K562 (cell line): ENCODE data around the gene ZFP64.

ENCODE experiments used
- ATF7 ChIP-seq: fragments of 450-650 bp; IDR thresholded peaks from 2 replicates; pipeline ENCODE4 v1.7.1; 2014; ENCODE audit warnings: mild to moderate bottlenecking, moderate library complexity
- CTCF ChIP-seq, 3 experiments: IDR thresholded peaks in 2 of 3; conservative IDR thresholded peaks in 1 of 3; 2 replicates each; pipeline ENCODE4 v1.5.1; 2011 to 2012; ENCODE audit warnings: low read length in 3 of 3, mild to moderate bottlenecking in 3 of 3, control low read depth in 2 of 3, improper control_type of control experiment in 1 of 3, inconsistent platforms in 1 of 3, low read depth in 1 of 3, mixed read lengths in 1 of 3, moderate library complexity in 1 of 3; ENCODE audit not compliant: insufficient read depth in 2 of 3
- EP300 ChIP-seq: IDR thresholded peaks from 2 replicates; pipeline ENCODE4 v1.6.1; 2012; ENCODE audit warnings: low read length, improper control_type of control experiment
- ETV6 ChIP-seq, 3 experiments: fragments of 150-350 bp in 1 of 3; sonication (generic) in 1 of 3; formaldehyde crosslinking in 1 of 3; IDR thresholded peaks; 2 replicates each; pipeline versions ENCODE4 v1.6.1 to v1.8.0; 2014 to 2022; ENCODE audit warnings: borderline replicate concordance in 2 of 3, low read depth in 2 of 3, antibody characterized with exemption in 1 of 3, low read length in 1 of 3, mild to moderate bottlenecking in 1 of 3, missing genetic modification reagents in 1 of 3
- FOXK1 ChIP-seq: sonication (generic); formaldehyde crosslinking; IDR thresholded peaks from 2 replicates; pipeline ENCODE4 v1.8.0; 2022; ENCODE audit warnings: missing genetic modification reagents, mild to moderate bottlenecking, borderline replicate concordance
- FOXM1 ChIP-seq, 2 experiments: fragments of 450-650 bp in 1 of 2; sonication (generic) in 1 of 2; formaldehyde crosslinking in 1 of 2; IDR thresholded peaks; 2 replicates each; pipeline versions ENCODE4 v1.6.1 to v1.9.0; 2017 to 2022; ENCODE audit warnings: low read depth in 2 of 2, mild to moderate bottlenecking in 2 of 2, missing genetic modification reagents in 1 of 2, moderate library complexity in 1 of 2
- MYBL2 ChIP-seq, 2 experiments: fragments of 450-650 bp in 1 of 2; sonication (generic) in 1 of 2; formaldehyde crosslinking in 1 of 2; IDR thresholded peaks; 2 replicates each; pipeline versions ENCODE4 v1.6.1 to v1.8.1; 2017 to 2022; ENCODE audit warnings: borderline replicate concordance in 1 of 2, inconsistent platforms in 1 of 2, low read depth in 1 of 2, mild to moderate bottlenecking in 1 of 2, missing genetic modification reagents in 1 of 2, moderate library complexity in 1 of 2
- PREB ChIP-seq: sonication (generic); formaldehyde crosslinking; IDR thresholded peaks from 2 replicates; pipeline ENCODE4 v1.8.1; 2023; ENCODE audit warnings: mild to moderate bottlenecking, missing genetic modification reagents
- SP1 ChIP-seq: sonication (generic); formaldehyde crosslinking; IDR thresholded peaks from 2 replicates; pipeline ENCODE4 v1.8.1; 2022; ENCODE audit warnings: mild to moderate bottlenecking, missing genetic modification reagents
- TCF7 ChIP-seq: sonication (generic); IDR thresholded peaks from 2 replicates; pipeline ENCODE4 v1.6.1; 2016; ENCODE audit warnings: antibody characterized with exemption, borderline replicate concordance
- USF2 ChIP-seq: sonication (generic); formaldehyde crosslinking; IDR thresholded peaks from 2 replicates; pipeline ENCODE4 v1.5.0; 2020; ENCODE audit warnings: missing genetic modification reagents
- ZFP36 ChIP-seq: fragments of 150-350 bp; IDR thresholded peaks from 2 replicates; pipeline ENCODE4 v1.6.1; 2018; ENCODE audit warnings: low read length, low read depth; ENCODE audit not compliant: partially characterized antibody
- ZNF12 ChIP-seq: sonication (generic); formaldehyde crosslinking; IDR thresholded peaks from 2 replicates; pipeline ENCODE4 v1.4.0; 2020; ENCODE audit warnings: mild to moderate bottlenecking, missing genetic modification reagents

GRCh38 chr20:52175840-52176239, 15.7 kb downstream of the ZFP64 start:
- TF ChIP-seq ZFP36 (no peak), PREB (no peak), SP1 (CRISPR knock-in tag) (no peak), CTCF (IDR thresholded peaks at IDR 0.05 in 2 of 3, conservative IDR thresholded peaks at IDR 0.05 in 1 of 3; ENCODE audit: insufficient read depth in 2 of 3, low read depth in 1 of 3, low read length in 3 of 3) (no peak), ETV6 (IDR thresholded peaks at IDR 0.05; ENCODE audit: borderline replicate concordance in 1 of 2, low read depth in 2 of 2, low read length in 1 of 2) (no peak), ETV6 (CRISPR knock-in tag; IDR thresholded peaks at IDR 0.05; ENCODE audit: borderline replicate concordance) (no peak), ATF7 (no peak), FOXM1 (IDR thresholded peaks at IDR 0.05; ENCODE audit: low read depth) (no peak), FOXM1 (CRISPR knock-in tag; IDR thresholded peaks at IDR 0.05; ENCODE audit: low read depth) (no peak), EP300 (no peak), ZNF12 (CRISPR knock-in tag) (no peak), TCF7 (no peak), MYBL2 (IDR thresholded peaks at IDR 0.05; ENCODE audit: low read depth) (no peak), MYBL2 (CRISPR knock-in tag; IDR thresholded peaks at IDR 0.05; ENCODE audit: borderline replicate concordance) (no peak), USF2 (CRISPR knock-in tag) (no peak), FOXK1 (CRISPR knock-in tag) (no peak)
